Right hindlimb (tissue), 1 donor: ENCODE results near the gene DGKD.

Experiments
- DNase-seq: peaks from one replicate; pipeline ENCODE4 v3.0.0-alpha.2; 2018

The DGKD gene

DNA sequence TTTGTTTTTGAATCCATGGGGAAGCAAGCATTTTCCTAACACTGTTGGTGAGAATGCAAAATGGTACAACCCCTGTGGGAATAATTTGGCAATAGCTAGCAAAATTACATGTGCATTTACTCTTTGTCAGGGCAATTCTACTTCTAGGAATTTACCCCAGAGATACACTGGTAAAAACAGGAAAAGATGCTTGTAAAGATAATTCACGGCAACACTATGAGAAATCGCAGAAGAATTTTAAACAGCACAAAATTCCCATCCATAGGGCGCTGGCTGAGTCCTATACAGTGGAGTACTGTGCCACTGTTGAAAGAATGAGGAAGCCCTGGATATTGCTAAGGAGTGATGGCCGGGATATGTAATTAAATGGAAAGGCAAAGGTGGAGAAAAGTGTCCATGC is 75.8 kb downstream of the DGKD start:
- no peak for DNase-seq

DNA sequence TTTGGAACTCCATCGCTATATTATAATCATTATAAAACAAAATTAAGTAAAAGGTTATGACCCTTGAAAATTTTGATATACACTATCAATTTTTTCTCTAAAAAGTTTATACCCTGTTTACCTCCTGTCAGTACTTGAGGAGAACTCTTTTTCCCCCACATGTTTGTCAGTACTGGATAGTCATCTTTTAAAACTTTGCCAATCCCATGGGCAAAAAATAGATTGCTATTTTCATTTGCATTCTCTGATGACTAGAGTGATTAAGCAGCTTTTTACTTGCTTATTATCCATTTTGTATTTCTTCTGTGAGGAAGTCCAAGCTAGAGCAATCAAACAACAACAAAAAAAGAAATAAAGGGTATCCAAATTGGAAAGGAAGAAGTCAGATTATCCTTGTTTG is 76.4 kb downstream of the DGKD start:
- no peak for DNase-seq

DNA sequence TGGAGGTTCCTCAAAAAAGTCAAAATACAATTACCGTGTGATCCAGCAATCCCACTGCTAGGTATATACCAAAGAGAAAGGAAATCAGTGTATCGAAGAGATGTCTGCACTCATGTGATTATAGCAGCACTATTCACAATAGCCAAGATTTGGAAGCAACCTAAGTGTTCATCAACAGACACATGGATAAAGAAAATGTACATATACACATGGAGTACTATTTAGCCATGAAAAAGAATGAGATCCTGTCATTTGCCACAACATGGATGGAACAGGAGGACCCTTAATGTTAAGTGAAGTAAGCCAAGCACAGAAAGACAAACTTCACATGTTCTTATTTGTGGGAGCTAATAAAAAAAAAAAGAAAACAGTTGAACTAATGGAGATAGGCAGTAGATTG is 78.7 kb downstream of the DGKD start:
- DNase-seq = no peak

DNA sequence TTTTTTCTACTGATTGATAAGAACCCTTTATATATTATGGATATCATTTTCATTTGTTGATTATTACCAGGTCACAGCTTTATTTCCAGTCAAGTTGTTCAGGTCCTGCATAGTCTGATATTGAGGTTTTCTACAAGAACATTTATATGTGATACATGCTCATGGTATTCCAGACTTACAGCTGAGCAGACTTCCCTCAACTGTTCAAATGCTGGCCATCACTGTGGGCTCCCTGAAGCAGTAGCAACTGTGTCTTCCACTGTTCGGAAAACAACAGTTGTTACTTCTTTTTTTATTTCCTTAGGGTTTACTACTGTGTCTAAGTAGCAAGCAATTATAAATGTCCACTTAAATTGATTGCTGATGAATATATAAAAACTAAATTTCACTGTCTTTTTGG is 79.5 kb downstream of the DGKD start:
- peak; percentile 6 for DNase-seq

DNA sequence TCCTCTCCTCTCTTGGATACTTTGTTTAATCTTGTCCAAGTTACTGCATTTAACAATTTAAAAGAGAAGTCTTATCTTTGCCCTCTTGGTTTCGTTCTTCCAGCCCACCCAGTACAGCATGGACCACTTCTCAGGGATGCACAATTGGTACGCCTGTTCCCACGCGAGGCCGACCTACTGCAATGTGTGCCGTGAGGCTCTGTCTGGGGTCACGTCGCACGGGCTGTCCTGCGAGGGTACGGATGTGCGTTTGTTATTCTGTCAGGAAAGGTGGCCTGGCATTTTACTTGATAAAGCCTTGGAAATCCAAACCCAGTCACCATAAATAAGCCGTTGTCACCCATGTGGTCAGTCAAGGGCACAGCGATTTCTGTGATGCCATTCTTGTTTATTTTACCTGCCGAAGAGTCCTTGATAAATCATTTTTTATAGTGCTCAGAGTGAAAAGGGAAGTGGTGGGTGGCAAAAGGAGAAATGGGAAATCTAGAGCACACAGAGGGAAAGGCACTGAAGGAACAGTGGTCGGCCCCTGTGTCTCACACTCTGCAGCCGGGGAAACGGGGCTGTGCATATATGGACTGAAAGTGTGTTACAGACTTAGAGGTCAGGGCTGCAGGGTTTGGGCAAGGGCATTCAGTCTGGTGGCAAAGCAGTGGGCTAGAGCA is 80.5 kb downstream of the DGKD start:
- DNase-seq = peak; percentile 2

DNA sequence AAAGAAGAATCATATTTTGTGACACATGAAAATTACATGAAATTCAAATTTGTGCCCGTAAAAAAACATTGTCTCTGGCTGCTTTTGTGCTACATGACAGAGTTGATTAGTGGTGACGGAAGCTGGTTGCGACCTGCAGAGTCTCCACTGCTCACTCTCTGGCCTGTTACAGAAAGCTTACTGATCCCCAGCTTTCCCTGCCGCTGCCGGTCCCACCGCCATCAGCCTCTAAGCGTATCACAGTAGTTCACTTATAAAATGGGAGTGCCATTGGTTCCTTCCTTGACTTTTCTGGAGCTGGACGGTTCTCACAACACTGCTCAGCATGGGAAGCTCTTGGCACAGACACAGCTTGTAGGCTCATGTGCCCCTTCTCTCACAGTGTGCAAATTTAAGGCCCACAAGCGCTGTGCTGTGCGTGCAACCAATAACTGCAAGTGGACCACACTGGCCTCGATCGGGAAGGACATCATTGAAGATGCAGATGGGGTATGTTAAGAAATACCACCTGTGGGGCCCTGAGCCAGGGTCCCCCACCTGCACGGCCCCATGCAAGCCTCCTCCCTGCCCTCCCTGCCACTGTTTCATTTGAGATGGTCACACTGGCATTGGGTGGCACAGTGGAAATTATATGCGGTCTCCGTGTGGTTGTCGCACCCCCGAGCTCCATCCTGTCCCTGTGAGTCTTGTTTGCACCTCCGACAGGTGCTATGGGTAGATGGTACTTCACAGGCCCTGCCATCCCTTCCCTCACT is 81.3 kb downstream of the DGKD start:
- DNase-seq = peak; percentile 1

DNA sequence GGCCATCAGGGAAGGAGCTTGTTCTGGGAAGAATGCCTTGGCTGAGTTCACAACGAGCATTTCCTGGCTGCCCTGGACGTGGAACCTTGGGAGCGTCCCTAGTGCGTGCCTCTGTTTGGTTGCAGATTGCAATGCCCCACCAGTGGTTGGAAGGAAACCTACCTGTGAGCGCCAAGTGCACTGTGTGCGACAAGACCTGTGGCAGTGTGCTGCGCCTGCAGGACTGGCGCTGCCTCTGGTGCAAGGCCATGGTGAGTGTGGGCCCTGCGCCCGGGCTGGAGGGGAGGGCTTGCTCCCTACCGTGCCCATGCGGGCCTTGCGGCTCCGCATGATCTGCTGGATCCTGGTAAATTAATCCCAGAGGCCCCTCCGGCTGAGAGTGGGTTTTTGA is 81.9 kb downstream of the DGKD start:
- peak; percentile 11 for DNase-seq

DNA sequence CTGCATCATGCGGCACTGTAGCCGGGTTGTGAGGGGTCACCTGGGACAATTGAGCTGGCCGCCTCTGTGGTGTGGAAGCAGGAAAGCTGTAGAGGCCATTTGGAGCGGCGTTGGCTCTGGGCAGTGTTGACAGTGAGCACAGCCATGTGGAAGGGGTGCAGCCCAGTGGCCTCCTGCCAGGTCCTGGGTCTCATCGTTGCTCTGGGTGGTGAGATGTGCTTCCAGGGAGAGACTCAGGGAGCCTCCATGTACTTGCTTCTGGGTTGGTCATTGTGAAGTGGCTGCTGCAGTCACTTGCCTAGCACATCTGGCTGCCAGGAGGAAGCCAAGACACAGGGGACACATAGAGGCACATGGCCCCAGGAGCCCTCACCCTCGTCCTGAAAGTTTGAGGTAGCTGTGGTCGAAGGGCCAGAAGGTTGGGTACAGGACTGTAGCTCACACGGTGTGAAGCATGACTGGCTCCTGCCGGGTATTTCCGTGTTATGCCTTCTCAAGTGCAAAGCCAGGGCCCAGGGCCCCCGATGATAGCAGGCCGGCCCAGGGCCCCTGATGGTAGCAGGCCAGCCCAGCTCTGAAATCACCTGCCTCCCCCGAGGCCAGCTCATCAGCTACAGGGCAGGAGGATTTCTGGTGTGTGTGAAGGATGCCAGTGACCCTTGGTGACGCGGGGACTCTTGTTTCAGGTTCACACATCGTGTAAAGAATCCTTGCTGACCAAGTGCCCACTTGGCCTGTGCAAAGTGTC is 82.6 kb downstream of the DGKD start:
- peak; percentile 5 for DNase-seq

DNA sequence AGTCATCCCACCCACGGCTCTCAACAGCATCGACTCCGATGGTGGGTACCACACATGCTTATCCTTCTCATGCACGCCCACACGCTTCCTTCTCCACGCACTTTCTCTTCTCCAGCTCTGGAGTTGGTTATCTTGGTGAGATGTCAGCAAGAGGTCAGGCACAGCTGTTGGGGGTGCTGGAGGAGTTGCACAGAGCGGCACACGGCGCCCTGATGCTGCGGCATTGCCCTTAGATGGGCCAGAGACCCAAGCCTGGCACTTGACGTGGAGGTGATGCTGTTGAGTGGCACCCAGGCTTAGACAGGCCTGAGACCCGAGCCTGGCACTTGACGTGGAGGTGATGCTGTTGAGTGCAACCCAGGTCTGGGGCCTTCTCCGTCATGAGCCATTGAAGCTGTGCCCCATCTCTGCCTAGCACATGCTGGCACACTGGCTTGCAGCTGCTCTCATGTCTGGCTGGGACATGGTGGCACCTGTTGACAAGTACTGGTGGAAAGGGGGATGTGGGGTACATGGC is 83.2 kb downstream of the DGKD start:
- no peak for DNase-seq

DNA sequence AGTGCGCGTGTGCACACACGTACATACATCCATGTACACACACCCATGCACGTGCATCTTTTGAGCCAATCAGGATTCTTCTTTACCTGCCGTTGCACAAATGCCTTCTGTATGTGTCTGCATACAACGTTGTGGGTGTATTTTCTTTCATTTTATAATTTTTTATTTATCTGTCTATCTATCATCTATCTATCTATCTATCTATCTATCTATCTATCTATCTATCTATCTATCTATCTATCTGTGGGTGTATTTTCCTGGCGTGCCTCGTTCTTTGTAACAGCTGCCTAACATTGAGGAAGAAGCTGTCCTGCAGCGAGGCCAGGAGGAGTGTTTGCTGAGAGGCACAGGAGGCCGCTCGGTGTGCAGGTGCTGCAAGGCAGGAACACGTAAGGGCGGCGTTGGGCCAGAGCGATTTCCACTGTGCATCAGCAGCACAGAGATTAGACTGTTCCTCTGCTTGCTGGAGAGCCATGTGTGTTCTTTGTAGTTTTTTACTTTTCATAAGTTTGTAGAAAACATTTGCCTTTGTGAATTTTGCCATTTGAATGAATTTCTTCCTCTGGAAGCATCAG is 84.4 kb downstream of the DGKD start:
- no peak for DNase-seq

DNA sequence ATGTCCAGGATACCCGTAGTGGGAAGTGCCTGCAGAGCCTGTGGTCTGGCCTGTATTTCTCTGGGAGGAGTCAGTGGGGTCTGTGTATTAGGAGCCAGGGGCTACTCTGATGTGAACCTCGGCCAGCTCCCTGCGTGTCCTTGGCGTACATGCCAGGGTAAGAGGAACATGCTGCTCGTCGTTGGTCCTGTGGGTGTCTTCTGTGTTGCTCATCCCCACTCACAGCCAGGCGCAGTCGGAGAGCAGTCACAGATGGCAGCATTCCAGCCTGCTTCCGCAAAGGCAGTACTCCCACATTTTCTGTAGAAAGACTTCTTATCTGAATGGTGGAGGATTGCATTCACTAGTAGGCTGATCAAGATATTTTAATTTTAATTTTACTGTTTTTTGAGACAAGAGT is 84.9 kb downstream of the DGKD start:
- no peak for DNase-seq

DNA sequence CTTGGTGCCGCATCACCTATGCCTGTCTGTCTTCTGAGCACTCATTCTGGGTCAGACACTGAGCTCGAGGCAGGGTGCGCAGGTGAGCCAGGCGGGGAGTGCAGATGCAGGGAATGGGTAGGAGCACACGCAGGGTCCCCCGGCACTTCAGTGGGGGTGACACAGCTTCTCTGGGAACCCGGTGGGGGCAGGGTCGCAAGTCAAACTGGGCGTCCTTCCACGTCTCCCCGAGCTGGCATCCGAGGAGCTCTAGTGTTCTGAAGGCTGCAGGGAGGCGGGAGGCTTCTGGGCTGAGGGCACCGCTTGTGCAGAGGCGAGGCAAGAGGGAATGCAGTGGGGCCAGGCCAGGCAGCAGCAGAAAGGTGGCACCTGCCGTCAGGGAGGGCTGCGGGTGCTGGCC is 86.0 kb downstream of the DGKD start:
- no peak for DNase-seq

DNA sequence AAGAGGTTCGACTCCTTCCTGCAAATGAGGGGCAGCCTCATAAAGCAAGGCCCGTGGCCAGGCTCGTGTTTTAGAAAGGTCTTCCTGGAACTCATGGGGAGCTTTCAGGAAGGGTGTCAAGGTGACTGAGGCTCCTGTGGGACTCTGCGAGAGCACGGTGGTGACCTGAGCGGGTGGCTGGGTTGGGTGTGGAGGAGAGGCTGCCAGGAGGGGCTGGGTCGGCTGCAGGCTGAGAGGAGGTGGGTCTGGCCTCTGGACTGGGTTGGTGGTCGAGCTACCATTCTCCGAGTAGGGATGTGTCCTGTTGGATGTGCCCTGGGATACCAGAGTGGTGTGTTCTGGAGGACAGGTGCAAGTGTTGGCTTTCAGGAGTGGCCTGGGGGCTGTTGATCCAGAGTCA is 86.4 kb downstream of the DGKD start:
- DNase-seq = no peak

DNA sequence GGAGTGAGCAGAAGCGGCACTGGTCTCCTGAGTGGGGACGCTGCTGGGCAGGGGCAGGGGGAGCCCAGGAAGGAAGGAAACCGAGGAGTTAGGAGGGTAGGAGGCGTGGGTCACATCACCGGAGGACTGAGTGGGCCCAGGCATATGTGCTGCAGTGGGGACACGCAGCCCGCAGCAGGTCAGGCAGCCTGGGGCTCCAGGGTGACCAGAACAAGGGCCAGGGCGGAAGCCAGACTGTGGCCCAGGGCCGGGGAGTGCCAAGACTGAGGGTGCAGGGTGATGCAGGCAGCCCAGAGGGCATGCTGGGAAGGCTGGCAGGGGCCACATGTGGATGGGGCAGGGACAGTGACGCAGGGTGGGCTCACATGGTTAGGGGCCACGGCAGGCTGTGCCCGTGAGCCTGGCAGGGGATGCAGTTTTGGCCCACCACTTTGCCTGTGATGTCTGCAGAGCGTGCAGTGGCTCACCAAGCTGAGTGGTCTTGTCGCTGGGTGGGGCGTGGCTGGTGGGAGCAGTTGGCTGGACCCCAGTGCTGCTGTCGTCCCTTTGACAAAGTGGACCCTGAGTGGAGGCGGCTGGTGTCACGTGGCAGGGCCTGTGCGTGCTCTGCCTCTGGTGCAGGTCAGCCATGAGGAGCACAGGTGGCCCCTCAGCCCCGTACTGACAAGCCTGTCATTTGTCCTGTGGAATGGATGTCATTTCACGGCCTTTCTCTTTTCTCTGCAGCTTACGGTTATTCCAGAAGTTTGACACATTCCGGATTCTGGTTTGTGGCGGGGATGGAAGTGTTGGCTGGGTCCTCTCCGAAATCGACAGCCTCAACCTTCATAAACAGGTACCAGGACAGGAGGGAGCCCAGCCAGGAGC is 87.1 kb downstream of the DGKD start:
- DNase-seq = peak; percentile 9

DNA sequence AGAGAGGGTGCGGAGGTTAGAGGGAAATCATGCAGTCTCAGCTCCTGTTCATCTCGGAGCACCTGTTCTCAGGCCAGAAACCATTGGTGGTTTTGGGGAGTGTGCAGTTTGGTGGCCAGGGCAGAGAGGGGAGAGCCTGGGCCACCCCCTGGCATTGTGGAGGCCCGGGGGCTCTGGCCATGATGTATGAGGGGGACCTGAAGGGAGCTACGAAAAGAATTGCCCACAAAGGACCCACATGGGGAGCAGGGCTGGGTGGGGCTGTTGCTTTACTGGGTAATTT is 87.7 kb downstream of the DGKD start:
- DNase-seq = peak; percentile 13

DNA sequence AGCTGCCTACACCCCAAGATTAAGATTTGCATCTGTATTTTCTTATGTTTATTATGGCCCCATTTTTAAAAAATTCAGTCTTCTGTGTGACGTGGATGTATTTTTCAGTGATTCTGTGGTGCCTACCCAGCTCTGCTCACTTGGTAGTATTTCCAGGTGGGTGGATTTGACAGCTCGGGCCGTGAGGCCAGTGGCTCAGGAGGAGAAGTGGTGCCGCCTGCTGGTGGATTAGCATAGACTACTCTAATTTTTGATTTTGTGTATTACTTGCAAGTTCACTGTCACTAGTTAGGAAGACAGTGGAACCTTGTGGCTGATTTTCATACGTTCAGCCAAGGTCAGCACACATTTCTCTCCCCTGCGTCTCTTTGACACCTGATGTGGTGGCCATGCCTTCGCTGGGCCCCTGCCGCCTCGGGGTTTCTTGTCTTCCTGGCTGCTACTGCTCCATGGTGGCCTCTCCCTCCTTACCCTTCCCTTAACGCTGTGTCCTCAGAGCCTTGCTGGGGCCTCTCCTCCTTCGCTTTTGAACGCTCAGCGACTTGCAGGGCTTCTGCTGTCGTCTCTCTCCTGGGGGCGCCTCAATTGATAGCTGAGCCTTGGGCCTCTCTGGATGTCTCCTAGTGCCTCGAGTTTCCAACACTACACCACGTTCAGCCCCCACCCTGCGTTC is 89.4 kb downstream of the DGKD start:
- DNase-seq = peak; percentile 86

DNA sequence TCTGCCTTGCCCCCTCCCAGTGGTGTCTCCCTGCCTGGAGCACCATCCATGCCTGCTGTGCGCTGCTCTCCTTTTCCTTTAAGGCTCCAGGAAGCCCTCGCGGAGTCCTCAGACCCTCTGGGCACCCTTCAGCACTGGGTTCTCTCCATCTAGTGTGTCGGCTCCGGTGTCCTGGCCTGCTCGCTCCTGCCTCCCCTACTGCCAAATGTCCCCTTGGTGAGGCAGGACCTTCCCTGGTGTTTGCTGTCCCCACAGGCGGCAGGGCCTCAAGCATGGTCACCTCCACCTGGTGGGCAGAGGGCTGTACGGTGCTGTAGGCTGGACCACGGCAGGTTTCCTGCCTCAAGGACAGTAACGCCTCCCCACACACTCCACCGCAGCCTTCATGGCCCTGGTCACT is 90.2 kb downstream of the DGKD start:
- DNase-seq = peak; percentile 10

DNA sequence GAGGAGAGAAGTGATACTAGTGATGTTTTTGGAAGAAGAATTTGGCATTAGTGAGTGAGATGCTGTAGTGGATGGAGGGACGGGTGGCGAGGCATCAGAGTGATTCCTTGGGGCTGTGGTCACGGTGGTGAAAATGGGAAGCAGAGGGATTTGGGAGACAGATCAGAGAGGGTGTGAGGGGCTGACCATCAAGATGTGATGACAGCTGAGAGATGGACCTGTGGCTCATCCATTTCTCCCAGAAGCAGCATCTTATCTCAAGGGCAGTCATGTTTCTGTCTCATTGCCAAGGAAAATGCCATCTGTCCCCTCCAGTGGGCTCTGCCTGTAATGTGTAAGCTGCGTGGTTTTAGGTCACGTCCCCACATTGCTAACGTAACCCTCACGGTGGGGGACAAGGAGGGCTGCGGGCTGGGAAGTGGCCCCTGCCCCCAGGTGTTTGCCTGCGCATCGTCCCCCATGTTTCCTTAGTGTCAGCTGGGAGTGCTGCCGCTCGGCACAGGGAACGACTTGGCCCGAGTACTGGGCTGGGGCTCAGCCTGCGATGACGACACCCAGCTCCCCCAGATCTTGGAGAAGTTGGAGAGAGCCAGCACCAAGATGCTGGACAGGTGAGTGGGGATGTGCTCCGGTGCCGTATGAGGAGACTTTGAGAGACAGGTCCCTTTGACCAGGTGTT is 91.0 kb downstream of the DGKD start:
- peak; percentile 4 for DNase-seq

DNA sequence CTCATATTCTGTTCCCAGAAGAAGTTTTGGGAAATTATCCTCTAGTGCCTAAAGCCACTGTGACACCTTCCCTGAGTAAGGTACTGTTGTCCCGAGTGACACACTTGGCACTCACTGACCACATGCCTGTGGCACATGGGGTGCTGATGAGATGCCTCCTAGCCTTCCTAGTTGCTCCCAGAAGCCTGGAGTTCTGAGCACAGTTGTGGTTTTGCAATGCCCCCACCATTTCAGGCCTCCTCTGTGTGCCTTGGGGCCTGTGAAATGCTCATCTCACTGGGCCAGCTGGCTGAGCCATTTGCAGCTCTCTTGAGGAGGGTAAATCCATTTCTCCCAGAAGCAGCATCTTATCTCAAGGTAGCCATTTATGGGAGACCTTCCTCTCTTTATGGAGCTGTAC is 91.8 kb downstream of the DGKD start:
- DNase-seq = peak; percentile 7

DNA sequence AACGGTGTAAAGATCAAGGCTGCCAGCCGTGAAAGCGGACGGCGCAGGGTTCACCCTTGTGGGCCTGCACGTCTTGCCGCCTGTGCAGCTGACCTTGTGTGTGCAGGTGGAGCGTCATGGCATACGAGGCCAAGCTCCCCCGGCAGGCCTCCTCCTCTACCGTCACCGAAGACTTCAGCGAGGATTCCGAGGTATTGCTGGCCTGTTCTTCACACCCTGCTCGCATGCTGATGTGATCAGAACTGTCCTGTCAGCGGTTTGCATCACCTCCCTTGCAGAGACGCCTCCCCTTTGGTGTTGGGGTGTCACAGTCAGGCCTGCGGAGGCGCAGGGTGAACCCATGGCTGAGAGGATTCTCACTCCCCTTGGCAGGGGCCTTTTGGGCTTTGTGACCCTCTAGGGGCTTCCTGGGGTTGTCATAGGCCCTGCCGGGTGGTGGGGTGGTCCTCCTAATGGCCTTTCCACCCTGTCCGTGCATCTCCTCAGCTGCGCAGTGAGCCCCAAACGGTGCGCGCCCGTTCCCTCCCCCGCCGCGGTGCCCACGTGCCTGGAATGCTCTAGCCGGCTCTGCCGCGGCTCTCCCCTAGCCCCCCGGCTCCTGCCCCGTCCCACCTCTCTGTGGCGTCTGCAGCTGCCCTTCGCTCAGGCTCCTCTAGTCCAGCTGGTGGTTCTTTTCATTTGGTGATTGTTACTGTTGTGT is 92.5 kb downstream of the DGKD start:
- peak; percentile 12 for DNase-seq
